Stimulated activated CD8-positive, alpha-beta memory T cell treated with anti-CD3 and anti-CD28 coated beads, Interleukin-15, amount 100 ng/mL, for 24 hours (primary cell): ENCODE results near the gene DNMT3A.

Source experiments
- DNase-seq: peaks from one replicate; pipeline ENCODE4 v3.0.0-alpha.2; 2020; ENCODE audit warnings: low read depth

DNMT3A gene

DNA sequence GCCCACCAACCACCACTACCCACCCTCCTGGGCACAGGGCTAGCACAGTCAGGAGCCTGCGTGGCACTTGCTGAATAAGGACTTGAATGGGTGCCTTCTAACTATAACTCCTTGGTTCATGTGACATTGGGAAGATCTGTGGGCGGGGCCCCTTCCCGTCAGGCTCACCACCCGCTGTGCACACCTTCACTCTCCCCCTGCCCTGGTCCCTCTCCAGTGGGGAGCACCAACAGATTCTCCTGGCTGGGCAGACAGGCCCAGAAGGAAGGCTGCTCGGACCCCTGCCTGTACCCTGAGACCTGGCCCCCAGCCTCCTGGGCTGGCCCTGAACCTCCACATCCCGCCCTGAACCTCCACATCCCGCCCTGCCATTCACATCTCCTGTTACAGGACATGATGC is 139.9 kb downstream of the DNMT3A start:
- no peak for DNase-seq

DNA sequence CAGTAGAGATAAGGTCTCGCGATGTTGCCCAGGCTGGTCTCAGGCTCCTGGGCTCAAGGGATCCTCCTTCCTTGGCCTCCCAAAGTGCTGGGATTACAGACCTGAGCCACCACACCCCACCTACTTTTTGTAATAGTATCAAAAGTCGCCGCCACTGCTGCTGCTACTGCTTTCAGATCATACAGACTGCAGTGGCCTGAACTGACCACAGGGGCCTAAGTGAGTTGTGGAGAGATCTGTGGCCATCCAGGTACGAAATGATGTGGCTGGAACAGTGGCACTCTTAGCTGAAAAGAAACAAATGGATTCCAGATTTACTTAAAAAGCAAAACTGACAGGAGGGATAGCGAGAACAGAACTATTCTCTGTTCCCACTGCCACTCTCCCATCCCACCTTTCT is 140.5 kb downstream of the DNMT3A start:
- no peak for DNase-seq

DNA sequence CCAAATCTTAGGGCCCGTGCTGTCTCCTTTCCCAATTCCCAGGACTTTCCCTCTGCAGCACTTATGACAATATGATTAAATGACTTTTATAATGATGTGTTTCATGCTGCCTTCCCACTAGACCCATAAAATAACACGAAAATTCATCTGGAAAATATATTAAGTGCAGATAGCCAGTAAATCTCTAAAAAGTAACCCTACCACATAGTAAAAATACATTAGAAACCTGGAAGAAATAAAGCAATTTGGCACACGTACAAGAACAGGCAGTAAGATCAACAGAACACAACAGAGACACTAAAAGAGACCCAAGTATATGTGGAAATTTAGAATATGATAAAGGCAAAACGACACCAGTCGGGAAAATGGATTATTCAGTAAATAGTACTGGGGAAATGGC is 143.1 kb downstream of the DNMT3A start:
- no peak for DNase-seq

DNA sequence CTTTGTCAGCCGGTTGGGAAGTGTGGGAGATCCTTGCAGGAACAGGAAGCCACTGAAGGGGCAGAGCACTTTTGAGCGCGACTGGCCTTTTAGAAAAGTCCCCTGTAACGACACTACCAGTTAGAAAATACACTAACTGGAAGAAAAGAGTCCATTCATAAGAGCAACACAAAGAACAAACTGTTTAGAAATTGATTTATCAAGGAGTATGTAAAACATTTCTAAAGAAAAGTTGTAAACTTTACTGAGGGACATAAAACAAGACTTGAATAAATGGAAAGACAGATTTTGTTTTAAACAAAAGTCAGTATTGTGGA is 143.6 kb downstream of the DNMT3A start:
- no peak for DNase-seq

DNA sequence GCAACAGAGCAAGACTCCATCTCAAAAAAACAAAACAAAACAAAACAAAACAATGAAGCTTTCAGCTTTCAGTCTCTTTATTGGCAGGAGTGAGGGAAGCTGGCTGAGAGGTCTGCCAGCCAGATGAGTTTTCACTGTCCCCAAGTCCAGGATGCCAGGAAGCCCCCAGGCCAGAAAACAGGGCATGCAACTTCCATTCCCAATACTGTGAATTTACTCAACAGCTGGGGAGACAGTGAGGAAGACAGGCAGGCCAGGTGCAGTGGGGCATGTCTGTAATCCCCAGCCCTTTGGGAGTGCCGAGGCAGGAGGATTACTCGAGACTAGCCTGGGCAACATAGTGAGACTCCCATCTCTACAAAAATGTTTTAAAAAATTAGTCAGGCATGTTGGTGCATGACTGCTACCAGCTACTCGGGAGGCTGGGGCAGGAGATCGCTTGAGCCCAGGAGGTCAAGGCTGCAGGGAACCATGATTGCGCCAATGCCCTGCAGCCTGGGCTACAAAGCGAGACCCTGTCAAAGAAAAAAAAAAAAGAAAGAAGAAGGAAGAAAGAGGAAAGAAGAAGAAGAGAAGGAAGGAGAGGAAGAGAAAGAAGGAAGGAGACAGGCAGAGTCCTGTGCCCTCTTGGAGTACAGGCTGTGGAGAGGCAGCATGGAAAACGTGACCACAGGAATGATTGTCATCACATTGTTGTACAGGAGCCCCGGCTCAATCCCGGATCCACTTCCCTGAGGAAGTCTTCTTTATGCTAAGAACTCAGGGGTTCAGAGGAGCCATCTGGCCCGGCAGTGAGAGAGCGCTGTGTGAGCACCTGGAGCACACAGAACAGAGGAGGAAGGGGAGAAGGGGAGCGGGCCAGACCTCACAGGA is 144.2 kb downstream of the DNMT3A start:
- no peak for DNase-seq

DNA sequence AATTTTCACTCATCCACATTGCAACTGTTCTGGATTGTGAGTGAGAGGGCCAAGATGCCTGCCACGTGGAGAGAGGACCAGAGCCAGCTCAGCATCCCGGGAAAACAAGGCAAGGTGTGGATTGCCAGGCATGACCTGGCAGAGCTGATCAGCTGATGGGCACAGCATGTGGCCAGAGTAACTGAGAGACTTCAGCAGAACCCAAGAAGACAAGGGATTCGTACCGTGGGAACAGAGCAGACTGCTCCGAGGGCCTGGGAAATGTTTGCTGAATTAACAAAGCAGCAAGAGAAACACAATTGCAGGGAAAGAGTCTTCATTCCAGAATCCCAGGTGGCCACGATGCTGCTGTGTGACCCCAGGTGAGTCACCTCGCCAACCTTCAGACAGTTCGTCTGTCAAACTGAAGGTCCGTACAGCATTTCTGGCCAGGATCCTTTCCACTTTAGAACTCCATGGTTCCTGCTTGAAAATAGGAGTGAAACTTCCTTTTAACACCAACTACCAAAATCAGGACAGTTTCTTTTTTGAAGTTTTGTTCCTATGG is 147.1 kb downstream of the DNMT3A start:
- DNase-seq: no peak

DNA sequence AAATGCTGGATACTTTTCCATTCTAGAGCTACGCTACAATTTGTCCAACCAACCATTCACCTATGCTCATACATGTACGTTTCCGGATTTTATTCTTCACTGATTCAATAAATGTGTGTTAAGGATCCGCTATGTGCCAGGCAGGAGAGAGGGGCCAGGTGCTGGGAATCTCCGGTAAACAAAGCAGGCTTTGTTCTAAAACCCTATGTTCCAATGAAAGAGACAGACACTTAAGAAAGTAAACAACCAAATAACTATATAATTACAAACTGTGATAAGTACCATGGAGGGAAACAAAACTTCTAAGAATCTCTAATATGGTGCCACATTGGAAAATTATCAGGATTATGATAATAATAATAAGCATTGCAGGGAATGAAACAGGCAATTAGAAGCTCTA is 151.2 kb downstream of the DNMT3A start:
- DNase-seq: no peak

DNA sequence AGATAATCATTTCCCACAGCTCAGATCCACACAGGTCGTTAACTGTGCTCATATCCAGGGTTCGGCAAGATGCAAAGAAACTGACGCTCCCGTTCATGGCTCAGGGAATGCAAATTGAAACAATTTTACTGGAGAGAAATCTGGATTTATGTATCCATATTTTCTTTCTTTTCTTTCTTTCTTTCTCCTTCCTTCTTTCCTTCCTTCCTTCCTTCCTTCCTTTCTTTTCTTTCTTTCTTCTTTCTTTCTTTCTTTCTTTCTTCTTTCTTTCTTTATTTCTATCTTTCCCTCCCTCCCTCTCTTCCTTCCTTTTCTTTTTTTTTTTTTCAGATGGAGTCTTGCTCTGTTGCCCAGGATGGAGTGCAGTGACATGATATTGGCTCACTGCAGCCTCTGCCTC is 153.3 kb downstream of the DNMT3A start:
- no peak for DNase-seq

DNA sequence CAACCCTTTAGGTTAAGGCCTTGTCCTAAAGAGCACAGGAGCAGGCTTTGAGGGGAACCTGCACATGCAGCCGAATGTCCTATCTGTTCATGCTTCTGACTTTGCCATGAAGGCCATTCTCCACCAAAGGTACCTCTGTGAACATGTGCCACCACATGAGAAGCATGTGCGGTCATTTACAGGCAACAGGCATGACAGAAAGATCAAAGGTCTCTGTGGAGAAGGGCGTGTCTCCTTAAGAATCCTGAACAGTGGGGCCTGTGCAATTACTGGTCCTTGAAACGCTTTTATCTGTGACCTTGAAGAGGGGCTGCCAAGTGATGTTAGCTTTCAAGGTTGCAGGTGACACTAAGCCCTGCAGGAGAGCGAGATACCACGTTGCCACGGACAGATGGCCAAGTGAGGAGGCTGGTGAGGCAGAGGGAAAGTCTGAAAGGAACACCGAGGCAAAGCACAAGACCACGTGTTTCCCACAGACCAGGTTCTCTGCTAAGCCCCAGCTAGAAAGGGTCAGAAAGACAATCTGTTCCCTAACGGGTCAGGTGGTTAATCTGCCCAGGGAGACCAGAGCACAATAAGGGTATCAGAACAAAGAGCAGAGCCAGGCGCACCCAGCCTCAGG is 153.9 kb downstream of the DNMT3A start:
- no peak for DNase-seq

DNA sequence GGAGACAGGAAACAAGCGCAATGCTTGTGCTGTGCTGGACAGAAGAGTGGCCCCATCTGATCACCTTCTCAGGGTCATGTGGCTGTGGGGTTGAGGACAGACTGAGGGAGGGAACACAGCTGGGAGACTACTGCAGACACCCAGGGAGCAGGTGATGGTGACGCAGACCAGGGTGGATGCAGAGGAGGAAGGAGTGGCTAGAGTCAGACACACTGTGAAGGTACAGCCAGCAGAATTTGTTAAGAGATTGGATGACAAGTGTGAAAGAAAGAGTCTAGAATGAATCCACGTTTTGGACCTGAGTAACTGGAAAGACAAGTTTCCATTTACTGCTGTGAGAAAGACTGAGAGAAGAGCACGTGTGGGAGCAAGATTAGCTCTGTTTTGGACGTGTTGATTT is 157.5 kb downstream of the DNMT3A start:
- no peak for DNase-seq

DNA sequence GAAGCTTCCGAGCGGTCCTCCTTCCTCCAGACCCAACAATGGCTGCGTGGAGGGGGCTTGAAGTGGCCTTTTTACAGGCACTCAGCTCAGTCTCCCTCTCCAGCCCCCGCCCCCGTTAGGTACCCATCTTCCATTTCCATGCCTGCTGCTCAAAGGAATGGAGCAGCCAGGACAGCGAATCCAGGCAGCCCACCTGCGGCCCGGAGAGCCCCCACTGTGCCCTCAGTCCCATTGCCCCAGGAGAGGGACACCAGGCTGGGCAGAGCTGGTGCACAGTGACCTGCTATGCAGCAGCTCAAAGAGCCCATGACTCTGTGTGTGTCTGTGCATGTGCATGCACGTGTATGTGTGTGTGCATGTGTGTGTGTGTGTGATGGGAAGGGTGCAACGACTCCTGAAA is 162.7 kb downstream of the DNMT3A start:
- no peak for DNase-seq
